ENCODE data around the gene CRTC2. TPM values are rescaled to one million over a fixed set of nuclear protein-coding genes. Genes with fewer than 3 reads are reported as not detected.

The CRTC2 gene
- total and polyA plus RNA-seq, 2 of the 4 experiments (the other 2 are of a cell fraction): 2.7 to 20.1 TPM

GRCh38 chr1:153921080-153921802 is 37.2 kb downstream of the CRTC2 start:
- no peak overlapping the region for H2BK20ac ChIP-seq (ENCODE audit: low read depth, low read length)
- no peaks in the 10 kb centered on the region for H3K36me3 ChIP-seq (ENCODE audit: control insufficient read depth, insufficient read depth, low read length)
- no peak overlapping the region for H4K8ac ChIP-seq (ENCODE audit: low read depth in 2 of 2, low read length in 2 of 2)
- no peak for ATAC-seq (ENCODE audit: low read depth)
- POLR2A ChIA-PET (ENCODE audit: unreplicated experiment): no interaction called here
- peaks cover 11 to 59% of the 10 kb centered on the region in 2 experiments; a peak in 3 of 4 replicates for H3K79me1 ChIP-seq (ENCODE audit: low read depth in 1 of 2, low read length in 2 of 2)
- H2AFZ ChIP-seq (replicated peaks; ENCODE audit: low read length, poor library complexity): peak overlapping the region; percentile 75
- CTCF ChIA-PET: interaction anchor here (1.3 kb wide), 1 partner anchor 10 kb away, joined by 3 read pairs; no protein-coding TSS in a partner anchor
- H3K27ac ChIP-seq (ENCODE audit: insufficient read depth, low read length): peak overlapping the region; percentile 72; the same call in 1 of the 2 replicates
- peak overlapping the region; percentile 62 for H3K14ac ChIP-seq (replicated peaks; ENCODE audit: low read depth, low read length)
- no peak overlapping the region for H2BK15ac ChIP-seq (ENCODE audit: low read depth, low read length)
- intact Hi-C loops (cut with micrococcal nuclease): loop anchor here (2.0 to 10.0 kb wide), 3 partner anchors 39 to 126 kb away; no protein-coding TSS in a partner anchor
- H3K9me3 ChIP-seq (ENCODE audit: control insufficient read depth, insufficient read depth, low read length): no peaks in the 10 kb centered on the region
- no peak overlapping the region for H3K56ac ChIP-seq (ENCODE audit: extremely low read depth, insufficient read depth, low read length)
- H4K20me1 ChIP-seq (ENCODE audit: insufficient read depth, low read length): peaks cover 49% of the 10 kb centered on the region
- DNase-seq: no peak
- in situ Hi-C loops (cut with MboI; ENCODE audit: low sequenced_read_pairs): no loop called here
- peak overlapping the region; percentile 89 for H3K4me3 ChIP-seq (ENCODE audit: insufficient read depth, low read depth, low read length)
- no peak overlapping the region for H3K18ac ChIP-seq (ENCODE audit: low read depth, low read length)
- peaks cover 11% of the 10 kb centered on the region for H3K4me1 ChIP-seq (ENCODE audit: control insufficient read depth, insufficient read depth, low read length)
- H3K23ac ChIP-seq (ENCODE audit: low read depth, low read length): peak overlapping the region; percentile 94; the same call in 1 of the 2 replicates
- peak overlapping the region; percentile 64 for H3K9ac ChIP-seq (ENCODE audit: low read depth, low read length)
- no CpG with 5 or more reads among the region's 3 CpGs for WGBS, 2 experiments (ENCODE audit: extremely low coverage in 2 of 2, insufficient read length in 1 of 2)
- no peak overlapping the region for H4K5ac ChIP-seq (ENCODE audit: low read depth, low read length)
- no peaks in the 10 kb centered on the region for H3K27me3 ChIP-seq (ENCODE audit: control insufficient read depth, insufficient read depth, low read length)
- peak overlapping the region; percentile 82 for H3K4me2 ChIP-seq (ENCODE audit: low read depth, low read length)
- H2AK9ac ChIP-seq (replicated peaks; ENCODE audit: low read depth, low read length, poor library complexity): peak overlapping the region; percentile 94
- no peak overlapping the region for H2AK5ac ChIP-seq (ENCODE audit: low read depth, low read length)
- BruUV-seq (replicated peaks): no TSS peak
- no peak overlapping the region for H3K4ac ChIP-seq (ENCODE audit: low read depth, low read length)
- no peak overlapping the region for H4K91ac ChIP-seq (ENCODE audit: insufficient read depth, low read depth, low read length)
- dilution Hi-C loops (cut with HindIII; ENCODE audit: low sequenced_read_pairs, unreplicated experiment): loop anchor here (25.0 kb wide), 1 partner anchor 109 kb away; no protein-coding TSS in a partner anchor
- H2BK5ac ChIP-seq (ENCODE audit: low read depth, low read length, poor library complexity, severe bottlenecking): no peak overlapping the region
- 0 out of 2 replicates have a peak, but pooled peaks cover 9% of the 10 kb centered on the region for H3K9me1 ChIP-seq (ENCODE audit: insufficient read depth, low read length)
- no peak overlapping the region for H2BK120ac ChIP-seq (ENCODE audit: low read depth, low read length)
- TF ChIP-seq RCOR1 (IDR thresholded peaks at IDR 0.05; ENCODE audit: insufficient replicate concordance, low read length): no peak
- no peak for TF ChIP-seq MAZ (IDR thresholded peaks at IDR 0.05; ENCODE audit: borderline replicate concordance, low read depth, low read length)
- TF ChIP-seq CEBPB (IDR thresholded peaks at IDR 0.05; ENCODE audit: low read depth, low read length): no peak
- TF ChIP-seq FOS (IDR thresholded peaks at IDR 0.05; ENCODE audit: low read depth, low read length): no peak
- TF ChIP-seq RAD21 (IDR thresholded peaks at IDR 0.05; ENCODE audit: low read length): no peak
- TF ChIP-seq NFE2L2 (IDR thresholded peaks at IDR 0.05; ENCODE audit: low read depth, low read length): no peak
- no peak for TF ChIP-seq CTCF (conservative IDR thresholded peaks at IDR 0.05; ENCODE audit: low read depth, low read length)
- no peak for TF ChIP-seq MAFK (IDR thresholded peaks at IDR 0.05; ENCODE audit: low read depth, low read length)
- TF ChIP-seq BHLHE40 (IDR thresholded peaks at IDR 0.05; ENCODE audit: low read depth, low read length): no peak
- TF ChIP-seq CHD1 (IDR thresholded peaks at IDR 0.05; ENCODE audit: low read depth, low read length): no peak
- TF ChIP-seq RFX5 (IDR thresholded peaks at IDR 0.05; ENCODE audit: low read depth, low read length): no peak
- no peak for TF ChIP-seq MXI1 (IDR thresholded peaks at IDR 0.05; ENCODE audit: borderline replicate concordance, low read depth, low read length)
- TF ChIP-seq USF2 (IDR thresholded peaks at IDR 0.05; ENCODE audit: low read depth, low read length): no peak
- no peak for TF ChIP-seq ELK1 (IDR thresholded peaks at IDR 0.05; ENCODE audit: borderline replicate concordance, low read depth, low read length)

All from IMR-90 (cell line).